Measurements from ENCODE around the gene TDRD12.

TDRD12 gene

DNA sequence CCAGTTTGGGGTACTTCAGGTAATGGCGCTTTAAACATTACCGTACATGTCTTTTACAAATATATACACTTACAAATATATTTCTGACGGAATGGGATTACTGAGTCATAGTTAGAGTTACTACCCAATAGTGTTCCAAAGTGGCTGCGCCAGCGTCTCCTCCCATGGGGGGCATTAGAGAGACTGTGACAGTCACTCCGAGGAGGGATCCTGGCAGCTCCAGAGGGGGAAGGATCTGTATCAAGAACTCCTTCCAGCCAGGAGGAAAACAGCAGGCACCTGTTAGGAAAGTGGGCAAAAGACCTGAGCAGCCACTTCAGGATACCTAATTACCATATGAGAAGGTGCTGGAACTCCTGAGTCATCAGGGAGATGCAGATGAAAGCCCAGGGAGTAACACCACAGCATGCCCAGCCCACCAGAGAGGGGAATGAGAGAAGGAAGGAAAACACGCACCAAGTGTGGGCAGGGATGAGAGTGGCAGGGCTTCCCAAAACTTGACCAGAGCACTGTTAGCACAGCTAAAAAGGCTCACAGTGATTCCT, 97.1 kb downstream of the TDRD12 start:
- in situ Hi-C loops (cut with MboI; ENCODE audit: low sequenced_read_pairs, unreplicated experiment) = no loop called here
- no peak for DNase-seq (ENCODE audit: low spot score)
- TF ChIP-seq, protein P1, sequence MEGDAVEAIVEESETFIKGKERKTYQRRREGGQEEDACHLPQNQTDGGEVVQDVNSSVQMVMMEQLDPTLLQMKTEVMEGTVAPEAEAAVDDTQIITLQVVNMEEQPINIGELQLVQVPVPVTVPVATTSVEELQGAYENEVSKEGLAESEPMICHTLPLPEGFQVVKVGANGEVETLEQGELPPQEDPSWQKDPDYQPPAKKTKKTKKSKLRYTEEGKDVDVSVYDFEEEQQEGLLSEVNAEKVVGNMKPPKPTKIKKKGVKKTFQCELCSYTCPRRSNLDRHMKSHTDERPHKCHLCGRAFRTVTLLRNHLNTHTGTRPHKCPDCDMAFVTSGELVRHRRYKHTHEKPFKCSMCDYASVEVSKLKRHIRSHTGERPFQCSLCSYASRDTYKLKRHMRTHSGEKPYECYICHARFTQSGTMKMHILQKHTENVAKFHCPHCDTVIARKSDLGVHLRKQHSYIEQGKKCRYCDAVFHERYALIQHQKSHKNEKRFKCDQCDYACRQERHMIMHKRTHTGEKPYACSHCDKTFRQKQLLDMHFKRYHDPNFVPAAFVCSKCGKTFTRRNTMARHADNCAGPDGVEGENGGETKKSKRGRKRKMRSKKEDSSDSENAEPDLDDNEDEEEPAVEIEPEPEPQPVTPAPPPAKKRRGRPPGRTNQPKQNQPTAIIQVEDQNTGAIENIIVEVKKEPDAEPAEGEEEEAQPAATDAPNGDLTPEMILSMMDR (IDR thresholded peaks at IDR 0.05; ENCODE audit: borderline replicate concordance, control extremely low read depth, extremely low read depth, insufficient read depth, missing control alignments) = no peak

DNA sequence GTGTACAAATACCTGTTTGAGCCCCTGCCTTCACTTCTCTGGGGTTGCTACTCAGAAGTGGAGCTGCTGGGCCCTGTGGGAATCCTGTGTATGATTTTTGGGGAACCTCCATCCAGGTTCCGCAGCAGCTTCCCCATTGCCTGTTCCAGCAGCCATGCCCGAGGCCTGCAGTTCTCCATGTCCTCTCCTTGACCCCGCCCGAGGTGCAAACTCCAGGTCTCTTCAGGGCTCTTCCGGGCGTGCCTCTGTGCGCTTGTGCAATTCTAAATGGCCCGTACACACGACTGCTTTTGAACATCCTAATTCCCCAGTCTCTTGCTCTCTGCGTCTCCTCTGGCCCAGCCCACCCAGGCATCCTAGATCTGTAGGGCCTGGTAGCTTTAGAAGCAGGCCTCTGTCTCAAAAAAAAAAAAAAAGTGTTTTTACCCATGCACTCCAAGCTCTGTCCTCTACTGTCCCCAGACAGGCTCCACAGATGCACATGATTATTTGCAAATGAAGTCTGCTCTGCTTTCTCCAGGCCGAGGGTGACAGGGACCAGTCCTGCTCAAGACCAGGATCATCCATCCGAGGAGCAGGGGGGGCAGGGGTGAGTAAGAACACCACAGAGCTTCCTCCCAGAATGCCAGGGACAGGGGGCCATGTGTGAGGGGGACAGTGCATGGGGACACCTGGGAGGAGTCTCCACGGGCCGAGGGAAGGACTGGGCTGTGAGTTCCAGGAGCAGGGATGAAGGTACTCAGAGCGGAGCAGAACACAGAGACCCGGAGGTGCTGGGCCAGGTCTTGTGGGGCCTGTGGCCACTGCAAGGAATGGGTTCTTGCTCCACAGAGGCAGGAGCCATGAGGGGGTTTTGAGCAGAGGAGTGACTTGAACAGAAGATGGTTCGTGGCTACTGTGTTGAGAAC, 98.3 kb downstream of the TDRD12 start:
- no peak for DNase-seq (ENCODE audit: low spot score)
- TF ChIP-seq, protein P1 (IDR thresholded peaks at IDR 0.05; ENCODE audit: borderline replicate concordance, control extremely low read depth, extremely low read depth, insufficient read depth, missing control alignments) = no peak
- in situ Hi-C loops (cut with MboI; ENCODE audit: low sequenced_read_pairs, unreplicated experiment) = no loop called here

DNA sequence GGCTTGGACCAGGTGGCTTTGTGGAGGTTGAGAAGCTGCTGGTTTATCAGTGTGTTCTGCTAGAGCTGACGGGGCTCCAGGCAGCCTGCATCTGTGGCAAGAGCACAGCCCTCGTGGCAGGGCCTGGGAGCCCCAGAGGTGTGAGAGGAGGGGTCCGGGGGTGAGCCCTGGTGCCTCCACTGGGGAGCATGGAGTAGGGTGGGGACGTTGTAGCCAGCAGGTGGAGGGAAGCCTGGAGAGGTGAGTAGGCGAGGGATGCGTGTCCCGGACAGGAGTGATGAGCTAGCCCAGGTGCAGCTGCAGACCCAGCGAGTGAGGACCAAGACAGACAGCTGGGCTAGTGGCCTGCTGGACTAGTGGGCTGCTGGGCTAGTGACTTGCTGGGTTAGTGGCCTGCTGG, 99.0 kb downstream of the TDRD12 start:
- in situ Hi-C loops (cut with MboI; ENCODE audit: low sequenced_read_pairs, unreplicated experiment) = no loop called here

DNA sequence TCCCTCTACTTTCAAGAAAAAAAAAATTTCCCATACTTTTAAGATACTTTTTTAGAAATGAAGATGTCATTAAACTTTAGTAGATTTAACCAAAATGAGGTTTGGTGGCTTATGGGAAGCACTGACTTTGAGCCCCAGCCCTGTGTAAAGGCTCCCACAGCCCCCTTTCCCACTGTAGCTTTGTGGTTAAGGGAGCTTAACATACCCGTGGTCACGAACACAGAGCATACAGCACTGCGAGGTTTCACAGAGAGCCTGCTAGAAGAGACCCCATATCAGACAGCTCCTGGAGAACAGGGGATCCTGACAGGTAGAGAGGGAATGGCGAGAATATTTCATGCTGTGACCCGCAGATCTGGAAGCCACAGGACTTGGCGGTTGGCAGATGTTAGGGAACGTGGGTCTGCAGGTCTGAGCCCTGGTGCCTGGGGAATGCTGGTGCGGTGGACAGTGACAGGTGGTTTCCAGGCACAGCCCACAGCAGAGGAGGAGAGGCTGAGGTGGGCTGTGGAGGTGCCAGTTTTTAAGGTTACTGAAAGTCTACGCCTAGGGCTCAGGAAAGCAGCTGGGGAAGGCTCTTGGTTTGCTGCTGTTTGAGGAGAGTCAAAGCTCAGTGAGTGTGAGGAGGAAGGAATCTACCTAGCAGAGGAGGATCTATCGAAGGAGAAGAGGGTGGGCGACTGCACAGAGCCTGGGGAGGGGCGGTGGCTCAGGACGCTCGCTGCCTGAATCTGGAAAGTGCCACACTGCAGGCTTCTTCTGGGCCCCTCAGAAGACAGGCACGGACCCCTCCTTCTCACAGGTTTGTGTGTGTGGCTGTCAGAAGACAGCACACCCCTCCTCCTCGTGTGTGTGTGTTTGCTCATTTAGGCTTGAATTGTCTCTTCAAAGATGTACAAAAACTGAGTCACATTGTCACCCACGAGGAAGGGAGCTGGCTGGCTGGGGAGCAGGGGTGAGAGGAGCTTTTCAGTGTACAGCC, 100.1 kb downstream of the TDRD12 start:
- TF ChIP-seq, protein P1 (IDR thresholded peaks at IDR 0.05; ENCODE audit: borderline replicate concordance, control extremely low read depth, extremely low read depth, insufficient read depth, missing control alignments) = no peak
- no peak for DNase-seq (ENCODE audit: low spot score)
- in situ Hi-C loops (cut with MboI; ENCODE audit: low sequenced_read_pairs, unreplicated experiment) = no loop called here

More for the DNA sequence above, 99.0 kb downstream of the TDRD12 start:
- no peak for DNase-seq (ENCODE audit: low spot score)
- TF ChIP-seq, protein P1 (IDR thresholded peaks at IDR 0.05; ENCODE audit: borderline replicate concordance, control extremely low read depth, extremely low read depth, insufficient read depth, missing control alignments) = no peak

DNA sequence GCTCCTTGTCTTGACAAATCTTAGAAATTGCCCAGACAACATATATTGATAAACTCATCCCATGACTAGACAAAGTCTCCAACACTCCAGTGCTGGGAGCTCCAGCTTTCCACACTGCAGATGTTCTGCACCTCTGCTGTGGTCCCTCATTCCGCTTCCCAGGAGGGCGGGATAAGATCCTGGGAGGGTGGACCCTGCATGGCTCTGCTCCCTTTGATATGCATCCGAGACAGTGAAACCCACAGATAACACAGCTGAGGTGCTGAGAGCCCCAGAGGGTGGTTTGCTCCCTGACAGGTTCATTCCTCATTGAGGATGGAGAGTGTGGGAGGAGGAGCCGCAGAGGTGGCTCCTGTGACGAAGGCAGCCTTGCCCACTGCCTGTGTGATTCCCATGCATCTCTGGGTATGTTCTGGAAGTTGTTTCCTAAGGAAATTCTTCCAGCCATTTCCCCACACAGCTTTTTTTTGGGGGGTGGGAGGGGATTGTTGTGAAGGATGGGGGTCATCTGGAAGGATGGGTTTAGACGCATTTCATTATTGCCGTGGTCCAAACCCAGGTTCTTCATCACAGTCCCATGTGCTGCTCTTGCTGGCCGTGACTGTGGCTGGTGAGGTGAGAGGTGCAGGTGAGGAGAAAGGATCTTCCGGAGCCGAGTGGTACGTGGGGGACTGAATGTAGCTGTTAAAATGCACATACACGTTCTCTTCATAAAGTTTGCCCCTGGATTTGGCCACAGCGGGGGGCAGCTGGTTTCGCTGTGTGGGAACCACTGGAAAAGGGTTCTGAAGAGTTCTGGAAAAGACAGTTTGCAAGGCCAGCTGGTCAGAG, 103.6 kb downstream of the TDRD12 start:
- TF ChIP-seq, protein P1 (IDR thresholded peaks at IDR 0.05; ENCODE audit: borderline replicate concordance, control extremely low read depth, extremely low read depth, insufficient read depth, missing control alignments) = no peak
- no peak for DNase-seq (ENCODE audit: low spot score)
- in situ Hi-C loops (cut with MboI; ENCODE audit: low sequenced_read_pairs, unreplicated experiment) = no loop called here
